Stimulated activated CD4-positive, alpha-beta T cell treated with anti-CD3 and anti-CD28 coated beads, Interleukin-15, amount 100 ng/mL, for 24 hours (primary cell): Measurements from ENCODE around the gene CYP2E1.
"Not testable (repeated sequence)": the region's sequence is repeated elsewhere in the genome, so short reads cannot be mapped to it uniquely, and the experiment has no call there.

ENCODE experiments used
- DNase-seq: peaks from one replicate; pipeline ENCODE4 v3.0.0-alpha.2; 2020

The CYP2E1 gene

DNA sequence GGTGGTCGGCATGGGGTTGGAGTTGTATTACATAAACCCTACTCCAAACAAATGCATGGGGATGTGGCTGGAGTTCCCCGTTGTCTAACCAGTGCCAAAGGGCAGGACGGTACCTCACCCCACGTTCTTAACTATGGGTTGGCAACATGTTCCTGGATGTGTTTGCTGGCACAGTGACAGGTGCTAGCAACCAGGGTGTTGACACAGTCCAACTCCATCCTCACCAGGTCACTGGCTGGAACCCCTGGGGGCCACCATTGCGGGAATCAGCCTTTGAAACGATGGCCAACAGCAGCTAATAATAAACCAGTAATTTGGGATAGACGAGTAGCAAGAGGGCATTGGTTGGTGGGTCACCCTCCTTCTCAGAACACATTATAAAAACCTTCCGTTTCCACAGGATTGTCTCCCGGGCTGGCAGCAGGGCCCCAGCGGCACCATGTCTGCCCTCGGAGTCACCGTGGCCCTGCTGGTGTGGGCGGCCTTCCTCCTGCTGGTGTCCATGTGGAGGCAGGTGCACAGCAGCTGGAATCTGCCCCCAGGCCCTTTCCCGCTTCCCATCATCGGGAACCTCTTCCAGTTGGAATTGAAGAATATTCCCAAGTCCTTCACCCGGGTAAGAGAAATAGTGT lies at the start of gene CYP2E1:
TSS of gene CYP2E1 (plus strand) at position 407 of the 632 bp plus-strand sequence. CDS start at position 440, 33 bp downstream.
- DNase-seq = no peak

GRCh38 chr10:133481086-133481643 lies 46.0 kb upstream of the CYP2E1 start:
- DNase-seq = no peak

GRCh38 chr10:133481657-133482056 lies 45.5 kb upstream of the CYP2E1 start:
- DNase-seq = no peak

DNA sequence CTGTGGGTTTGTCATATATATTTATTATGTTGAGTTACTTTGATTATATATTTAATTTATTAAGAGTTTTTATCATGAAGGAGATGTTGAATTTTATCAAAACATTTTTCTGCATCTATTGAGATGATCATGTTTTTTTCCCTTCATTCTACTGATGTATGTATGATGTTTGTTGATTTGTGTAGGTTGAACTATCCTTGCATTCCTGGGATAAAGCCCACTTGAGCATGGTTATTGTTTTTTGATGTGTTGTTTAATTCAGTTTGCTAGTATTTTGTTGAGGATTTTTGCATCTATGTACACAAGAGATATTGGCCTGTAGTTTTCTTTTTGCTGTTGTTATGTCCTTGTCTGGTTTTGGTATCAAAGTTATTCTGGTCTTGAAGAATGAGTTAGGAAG lies 42.3 kb upstream of the CYP2E1 start:
- DNase-seq = no peak

DNA sequence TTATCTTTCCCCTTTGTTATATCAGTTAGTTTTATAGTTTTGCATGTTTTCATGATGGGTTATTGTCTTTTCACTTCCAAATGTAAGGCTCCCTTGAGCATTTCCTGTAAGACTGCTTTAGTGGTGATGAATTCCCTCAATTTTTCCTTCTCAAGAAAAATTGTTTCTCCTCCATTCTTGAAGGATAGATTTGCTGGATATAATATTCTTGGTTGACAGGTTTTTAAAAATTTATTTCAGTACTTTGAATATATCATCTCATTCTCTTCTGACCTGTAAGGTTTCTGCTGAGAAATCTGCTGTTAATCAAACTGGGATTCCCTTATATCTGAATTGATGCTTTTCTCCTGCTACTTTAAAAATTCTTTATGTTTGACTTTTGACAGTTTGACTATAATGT lies 40.1 kb upstream of the CYP2E1 start:
- DNase-seq = no peak

GRCh38 chr10:133488354-133488753 lies 38.8 kb upstream of the CYP2E1 start:
- DNase-seq = no peak

- peak; percentile 33 for DNase-seq
Observed at GRCh38 chr10:133489816-133490588, 37.2 kb upstream of the CYP2E1 start.

- DNase-seq = not testable (repeated sequence)
Observed at GRCh38 chr10:133493562-133493961, 33.6 kb upstream of the CYP2E1 start.

GRCh38 chr10:133497363-133497762 lies 29.8 kb upstream of the CYP2E1 start:
- not testable (repeated sequence) for DNase-seq

GRCh38 chr10:133499176-133499575 lies 28.0 kb upstream of the CYP2E1 start:
- not testable (repeated sequence) for DNase-seq

GRCh38 chr10:133500897-133501296 lies 26.3 kb upstream of the CYP2E1 start:
- not testable (repeated sequence) for DNase-seq

GRCh38 chr10:133509700-133510099 lies 17.5 kb upstream of the CYP2E1 start:
- DNase-seq = no peak

DNA sequence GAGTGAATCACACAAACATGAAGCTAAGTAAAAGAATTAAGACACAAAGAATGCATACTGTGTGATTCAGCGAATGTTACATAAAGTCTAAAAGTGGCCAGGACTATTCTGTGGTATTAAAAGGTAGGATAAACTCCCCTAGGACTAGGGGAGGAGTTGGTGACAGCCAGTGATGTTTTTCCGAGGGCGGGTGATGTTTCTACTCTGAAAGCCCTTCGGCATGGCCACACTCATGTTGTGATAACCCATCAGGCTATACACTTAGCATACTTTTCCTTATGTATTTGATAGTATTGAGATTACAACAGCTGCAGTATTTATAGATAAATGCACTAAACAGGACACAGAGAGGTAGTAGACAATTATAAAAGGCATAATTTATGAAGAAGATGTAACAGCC lies 15.8 kb upstream of the CYP2E1 start:
- DNase-seq = no peak

GRCh38 chr10:133511907-133512528 lies 15.1 kb upstream of the CYP2E1 start:
- DNase-seq = no peak

GRCh38 chr10:133515471-133515870 lies 11.7 kb upstream of the CYP2E1 start:
- no peak for DNase-seq

- DNase-seq = no peak
Observed at GRCh38 chr10:133516057-133516456, 11.1 kb upstream of the CYP2E1 start.

- not testable (repeated sequence) for DNase-seq
Observed at GRCh38 chr10:133518517-133518916, 8.6 kb upstream of the CYP2E1 start.

GRCh38 chr10:133520193-133520738 lies 6.9 kb upstream of the CYP2E1 start:
- DNase-seq = peak; percentile 95

DNA sequence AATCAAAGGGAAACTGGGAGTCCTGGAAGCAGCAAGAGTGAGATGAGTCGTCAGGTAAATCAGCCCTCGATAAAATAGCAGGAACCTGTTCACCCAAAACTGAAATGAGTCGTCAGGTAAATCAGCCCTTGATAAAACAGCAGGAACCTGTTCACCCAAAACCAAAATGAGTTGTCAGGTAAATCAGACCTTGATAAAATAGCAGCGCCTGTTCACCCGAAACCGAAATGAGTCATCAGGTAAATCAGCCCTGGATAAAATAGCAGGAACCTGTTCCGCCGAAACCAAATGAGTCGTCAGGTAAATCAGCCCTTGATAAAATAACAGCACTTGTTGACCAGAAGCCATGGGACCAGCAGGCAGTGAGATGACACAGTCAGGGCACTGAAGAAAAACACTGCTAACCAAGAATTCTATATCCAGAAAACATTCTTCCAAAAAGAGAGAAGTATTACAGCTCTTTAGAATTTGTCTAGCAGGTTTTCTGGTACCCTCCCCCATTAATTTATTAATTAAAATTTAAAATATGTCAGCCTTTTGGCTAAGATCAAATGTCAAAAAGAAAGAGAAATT lies 3.4 kb upstream of the CYP2E1 start:
- no peak for DNase-seq

DNA sequence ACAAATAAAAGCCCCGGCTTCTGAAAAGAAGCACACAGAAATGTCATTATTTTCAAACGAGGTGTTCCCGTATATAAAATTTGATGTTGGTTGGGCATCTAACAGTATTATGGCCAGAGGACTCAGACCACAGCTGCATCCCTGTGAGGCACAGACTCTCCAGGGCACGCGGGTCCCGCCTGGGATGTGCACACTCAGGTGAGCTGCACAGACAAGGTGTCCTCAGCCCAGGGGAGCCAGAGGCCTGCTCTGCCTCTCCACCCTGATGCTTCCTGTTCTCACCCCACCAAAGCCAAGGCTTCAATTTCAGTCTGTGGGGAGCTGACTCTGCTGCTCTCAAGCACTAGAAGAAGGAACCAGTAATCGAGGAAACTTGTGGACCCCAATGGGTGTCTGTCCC lies 1.7 kb upstream of the CYP2E1 start:
- DNase-seq = no peak

DNA sequence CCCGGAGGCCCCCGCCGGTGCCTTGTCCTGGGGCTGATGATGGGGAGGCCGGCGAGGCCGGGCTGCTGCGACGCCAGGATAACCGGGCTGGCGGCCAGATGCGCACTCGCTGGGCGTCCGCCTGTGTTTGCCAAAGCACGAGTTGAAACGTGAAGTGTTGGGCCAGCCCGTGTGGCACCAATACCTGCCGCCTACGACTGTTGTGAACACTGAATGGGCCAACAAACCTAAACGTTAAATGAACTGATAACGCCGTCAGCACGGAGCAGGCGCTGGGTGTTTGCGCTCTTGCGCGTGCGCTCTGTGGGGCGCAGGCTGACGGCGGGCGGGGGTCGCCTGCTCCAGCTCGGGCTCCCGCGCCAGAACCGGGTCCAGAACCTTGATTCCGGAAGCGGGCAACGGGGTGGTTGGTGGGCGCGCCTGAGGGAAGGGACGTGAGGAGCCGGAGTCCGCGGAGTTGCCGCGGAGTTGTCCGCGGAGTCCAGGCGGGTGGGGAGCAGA lies 658 bp downstream of the CYP2E1 start:
- no peak for DNase-seq

DNA sequence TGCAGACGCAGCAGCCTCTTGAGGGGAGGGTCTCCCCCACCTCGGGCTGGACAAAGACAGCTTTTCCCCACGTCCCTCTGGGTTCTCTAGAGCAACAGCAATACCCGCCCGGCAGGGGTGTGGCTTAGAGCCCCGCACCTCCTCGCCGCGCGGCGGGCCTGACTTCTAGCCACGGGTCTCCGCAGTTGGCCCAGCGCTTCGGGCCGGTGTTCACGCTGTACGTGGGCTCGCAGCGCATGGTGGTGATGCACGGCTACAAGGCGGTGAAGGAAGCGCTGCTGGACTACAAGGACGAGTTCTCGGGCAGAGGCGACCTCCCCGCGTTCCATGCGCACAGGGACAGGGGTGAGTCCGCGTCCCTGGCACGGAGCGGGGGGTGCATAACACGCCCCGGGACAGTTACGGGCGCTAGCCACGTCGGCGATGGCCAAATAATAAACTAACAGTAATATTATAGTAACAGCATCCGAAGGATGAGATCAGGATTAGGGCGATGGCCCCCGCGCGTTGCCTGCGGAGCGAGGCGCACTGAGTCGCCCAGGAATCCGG lies 1.2 kb downstream of the CYP2E1 start:
- no peak for DNase-seq
